ENCODE measurements around the gene RAB44. TPM values are rescaled to one million over a fixed set of nuclear protein-coding genes. Genes with fewer than 3 reads are reported as not detected.

The RAB44 gene
- total RNA-seq, 1 experiment from 2014 or later: 0.11 TPM

DNA sequence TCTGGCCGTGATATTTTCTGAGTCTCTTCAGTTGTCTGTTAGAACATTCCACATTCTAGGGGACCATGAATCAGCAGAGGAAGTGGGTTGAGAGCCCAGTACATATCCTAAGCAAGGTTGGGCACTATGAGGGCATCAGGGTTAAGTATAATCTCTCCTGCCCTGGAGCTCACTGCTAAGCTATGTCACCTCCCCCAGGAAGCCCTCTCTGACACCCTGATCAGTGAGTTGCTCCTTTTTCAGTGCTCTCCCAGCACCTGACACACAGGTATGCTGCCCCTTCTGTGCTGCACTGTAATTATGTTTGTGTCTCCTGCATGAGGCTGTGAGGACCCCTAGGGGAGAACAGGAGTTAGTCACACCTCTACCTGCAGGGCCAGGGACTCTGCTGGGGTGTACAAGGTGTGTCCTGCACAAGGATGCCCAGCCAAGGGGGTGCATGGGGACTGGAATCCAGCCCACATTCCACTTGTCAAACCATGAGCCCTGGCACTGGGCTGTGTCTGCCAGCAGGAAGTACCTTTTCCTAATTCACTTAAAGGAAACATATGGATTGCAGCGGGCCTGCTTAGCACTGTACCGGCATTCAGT, 3.9 kb downstream of the RAB44 start (continued):
- TF ChIP-seq, protein P1, sequence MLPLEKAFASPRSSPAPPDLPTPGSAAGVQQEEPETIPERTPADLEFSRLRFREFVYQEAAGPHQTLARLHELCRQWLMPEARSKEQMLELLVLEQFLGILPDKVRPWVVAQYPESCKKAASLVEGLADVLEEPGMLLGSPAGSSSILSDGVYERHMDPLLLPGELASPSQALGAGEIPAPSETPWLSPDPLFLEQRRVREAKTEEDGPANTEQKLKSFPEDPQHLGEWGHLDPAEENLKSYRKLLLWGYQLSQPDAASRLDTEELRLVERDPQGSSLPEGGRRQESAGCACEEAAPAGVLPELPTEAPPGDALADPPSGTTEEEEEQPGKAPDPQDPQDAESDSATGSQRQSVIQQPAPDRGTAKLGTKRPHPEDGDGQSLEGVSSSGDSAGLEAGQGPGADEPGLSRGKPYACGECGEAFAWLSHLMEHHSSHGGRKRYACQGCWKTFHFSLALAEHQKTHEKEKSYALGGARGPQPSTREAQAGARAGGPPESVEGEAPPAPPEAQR (CRISPR knock-in tag; IDR thresholded peaks at IDR 0.05): no peak
- TF ChIP-seq CREB1 (CRISPR knock-in tag; IDR thresholded peaks at IDR 0.05): no peak
- TF ChIP-seq, protein P2, sequence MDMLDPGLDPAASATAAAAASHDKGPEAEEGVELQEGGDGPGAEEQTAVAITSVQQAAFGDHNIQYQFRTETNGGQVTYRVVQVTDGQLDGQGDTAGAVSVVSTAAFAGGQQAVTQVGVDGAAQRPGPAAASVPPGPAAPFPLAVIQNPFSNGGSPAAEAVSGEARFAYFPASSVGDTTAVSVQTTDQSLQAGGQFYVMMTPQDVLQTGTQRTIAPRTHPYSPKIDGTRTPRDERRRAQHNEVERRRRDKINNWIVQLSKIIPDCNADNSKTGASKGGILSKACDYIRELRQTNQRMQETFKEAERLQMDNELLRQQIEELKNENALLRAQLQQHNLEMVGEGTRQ (CRISPR knock-in tag; IDR thresholded peaks at IDR 0.05): no peak
- TF ChIP-seq, protein P3, sequence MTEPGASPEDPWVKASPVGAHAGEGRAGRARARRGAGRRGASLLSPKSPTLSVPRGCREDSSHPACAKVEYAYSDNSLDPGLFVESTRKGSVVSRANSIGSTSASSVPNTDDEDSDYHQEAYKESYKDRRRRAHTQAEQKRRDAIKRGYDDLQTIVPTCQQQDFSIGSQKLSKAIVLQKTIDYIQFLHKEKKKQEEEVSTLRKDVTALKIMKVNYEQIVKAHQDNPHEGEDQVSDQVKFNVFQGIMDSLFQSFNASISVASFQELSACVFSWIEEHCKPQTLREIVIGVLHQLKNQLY (CRISPR knock-in tag; IDR thresholded peaks at IDR 0.05): no peak
- TF ChIP-seq GTF2I (CRISPR knock-in tag; conservative IDR thresholded peaks at IDR 0.05): no peak
- TF ChIP-seq, protein P4, sequence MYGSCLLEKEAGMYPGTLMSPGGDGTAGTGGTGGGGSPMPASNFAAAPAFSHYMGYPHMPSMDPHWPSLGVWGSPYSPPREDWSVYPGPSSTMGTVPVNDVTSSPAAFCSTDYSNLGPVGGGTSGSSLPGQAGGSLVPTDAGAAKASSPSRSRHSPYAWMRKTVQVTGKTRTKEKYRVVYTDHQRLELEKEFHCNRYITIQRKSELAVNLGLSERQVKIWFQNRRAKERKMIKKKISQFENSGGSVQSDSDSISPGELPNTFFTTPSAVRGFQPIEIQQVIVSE (CRISPR knock-in tag; IDR thresholded peaks at IDR 0.05; ENCODE audit: borderline replicate concordance): no peak
- TF ChIP-seq FOXJ3 (CRISPR knock-in tag; IDR thresholded peaks at IDR 0.05; ENCODE audit: borderline replicate concordance): no peak

DNA sequence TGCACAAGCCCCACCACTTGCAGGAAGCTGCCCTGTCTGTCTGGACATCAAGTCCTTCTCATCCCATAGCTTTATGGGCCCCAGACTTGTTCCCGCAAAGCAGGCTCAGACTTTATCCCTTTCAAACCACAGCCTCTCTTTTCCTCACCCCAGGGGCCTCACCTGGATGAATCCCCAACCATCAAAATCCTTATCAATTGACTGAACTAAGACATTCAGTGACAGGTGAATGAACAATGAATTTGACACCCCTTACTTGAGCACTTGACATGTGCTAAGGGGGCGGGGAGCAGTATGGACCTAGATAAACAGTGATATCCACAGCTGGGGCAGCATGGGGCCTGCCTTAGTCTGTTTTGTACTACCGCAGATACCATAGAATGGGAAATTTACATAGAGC, 5.0 kb downstream of the RAB44 start:
- Mint-ChIP-seq H3K4me1 (no peaks in the 10 kb centered on the region), H3K4me3 (no peak overlapping the region), H3K36me3 (no peaks in the 10 kb centered on the region), H3K9me3 (no peaks in the 10 kb centered on the region), H3K27me3 (ENCODE audit: low read depth) (no peaks in the 10 kb centered on the region), H3K27ac (no peak overlapping the region)
- no peak for DNase-seq (ENCODE audit: low spot score)
- ChIA-PET POLR2A (no interaction called here), CTCF (no interaction called here)
- ATAC-seq: no peak
- TF ChIP-seq NR2C2 (CRISPR knock-in tag; IDR thresholded peaks at IDR 0.05) (no peak), SMAD3 (CRISPR knock-in tag; IDR thresholded peaks at IDR 0.05; ENCODE audit: borderline replicate concordance) (no peak), GRHL2 (CRISPR knock-in tag; IDR thresholded peaks at IDR 0.05; ENCODE audit: insufficient replicate concordance, severe bottlenecking) (no peak), TP53 (CRISPR knock-in tag; IDR thresholded peaks at IDR 0.05) (no peak), ATF1 (CRISPR knock-in tag; IDR thresholded peaks at IDR 0.05) (no peak), FOXJ3 (CRISPR knock-in tag; IDR thresholded peaks at IDR 0.05; ENCODE audit: borderline replicate concordance) (no peak), ZNF232 (CRISPR knock-in tag; IDR thresholded peaks at IDR 0.05) (no peak), GTF2I (CRISPR knock-in tag; conservative IDR thresholded peaks at IDR 0.05) (no peak), IRF2 (CRISPR knock-in tag; IDR thresholded peaks at IDR 0.05; ENCODE audit: borderline replicate concordance, low read depth) (no peak), ZBTB21 (CRISPR knock-in tag; IDR thresholded peaks at IDR 0.05; ENCODE audit: borderline replicate concordance) (no peak), RELA (CRISPR knock-in tag; IDR thresholded peaks at IDR 0.05; ENCODE audit: borderline replicate concordance) (no peak)
- TF ChIP-seq, protein P5, sequence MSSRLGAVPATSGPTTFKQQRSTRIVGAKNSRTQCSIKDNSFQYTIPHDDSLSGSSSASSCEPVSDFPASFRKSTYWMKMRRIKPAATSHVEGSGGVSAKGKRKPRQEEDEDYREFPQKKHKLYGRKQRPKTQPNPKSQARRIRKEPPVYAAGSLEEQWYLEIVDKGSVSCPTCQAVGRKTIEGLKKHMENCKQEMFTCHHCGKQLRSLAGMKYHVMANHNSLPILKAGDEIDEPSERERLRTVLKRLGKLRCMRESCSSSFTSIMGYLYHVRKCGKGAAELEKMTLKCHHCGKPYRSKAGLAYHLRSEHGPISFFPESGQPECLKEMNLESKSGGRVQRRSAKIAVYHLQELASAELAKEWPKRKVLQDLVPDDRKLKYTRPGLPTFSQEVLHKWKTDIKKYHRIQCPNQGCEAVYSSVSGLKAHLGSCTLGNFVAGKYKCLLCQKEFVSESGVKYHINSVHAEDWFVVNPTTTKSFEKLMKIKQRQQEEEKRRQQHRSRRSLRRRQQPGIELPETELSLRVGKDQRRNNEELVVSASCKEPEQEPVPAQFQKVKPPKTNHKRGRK (CRISPR knock-in tag; IDR thresholded peaks at IDR 0.05; ENCODE audit: borderline replicate concordance): no peak
- TF ChIP-seq, protein P6, sequence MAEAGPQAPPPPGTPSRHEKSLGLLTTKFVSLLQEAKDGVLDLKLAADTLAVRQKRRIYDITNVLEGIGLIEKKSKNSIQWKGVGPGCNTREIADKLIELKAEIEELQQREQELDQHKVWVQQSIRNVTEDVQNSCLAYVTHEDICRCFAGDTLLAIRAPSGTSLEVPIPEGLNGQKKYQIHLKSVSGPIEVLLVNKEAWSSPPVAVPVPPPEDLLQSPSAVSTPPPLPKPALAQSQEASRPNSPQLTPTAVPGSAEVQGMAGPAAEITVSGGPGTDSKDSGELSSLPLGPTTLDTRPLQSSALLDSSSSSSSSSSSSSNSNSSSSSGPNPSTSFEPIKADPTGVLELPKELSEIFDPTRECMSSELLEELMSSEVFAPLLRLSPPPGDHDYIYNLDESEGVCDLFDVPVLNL (CRISPR knock-in tag; IDR thresholded peaks at IDR 0.05; ENCODE audit: borderline replicate concordance, low read depth): no peak
- TF ChIP-seq, protein P7, sequence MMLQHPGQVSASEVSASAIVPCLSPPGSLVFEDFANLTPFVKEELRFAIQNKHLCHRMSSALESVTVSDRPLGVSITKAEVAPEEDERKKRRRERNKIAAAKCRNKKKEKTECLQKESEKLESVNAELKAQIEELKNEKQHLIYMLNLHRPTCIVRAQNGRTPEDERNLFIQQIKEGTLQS (CRISPR knock-in tag; conservative IDR thresholded peaks at IDR 0.05): no peak
- TF ChIP-seq, protein P2 (CRISPR knock-in tag; IDR thresholded peaks at IDR 0.05): no peak
- TF ChIP-seq, protein P8, sequence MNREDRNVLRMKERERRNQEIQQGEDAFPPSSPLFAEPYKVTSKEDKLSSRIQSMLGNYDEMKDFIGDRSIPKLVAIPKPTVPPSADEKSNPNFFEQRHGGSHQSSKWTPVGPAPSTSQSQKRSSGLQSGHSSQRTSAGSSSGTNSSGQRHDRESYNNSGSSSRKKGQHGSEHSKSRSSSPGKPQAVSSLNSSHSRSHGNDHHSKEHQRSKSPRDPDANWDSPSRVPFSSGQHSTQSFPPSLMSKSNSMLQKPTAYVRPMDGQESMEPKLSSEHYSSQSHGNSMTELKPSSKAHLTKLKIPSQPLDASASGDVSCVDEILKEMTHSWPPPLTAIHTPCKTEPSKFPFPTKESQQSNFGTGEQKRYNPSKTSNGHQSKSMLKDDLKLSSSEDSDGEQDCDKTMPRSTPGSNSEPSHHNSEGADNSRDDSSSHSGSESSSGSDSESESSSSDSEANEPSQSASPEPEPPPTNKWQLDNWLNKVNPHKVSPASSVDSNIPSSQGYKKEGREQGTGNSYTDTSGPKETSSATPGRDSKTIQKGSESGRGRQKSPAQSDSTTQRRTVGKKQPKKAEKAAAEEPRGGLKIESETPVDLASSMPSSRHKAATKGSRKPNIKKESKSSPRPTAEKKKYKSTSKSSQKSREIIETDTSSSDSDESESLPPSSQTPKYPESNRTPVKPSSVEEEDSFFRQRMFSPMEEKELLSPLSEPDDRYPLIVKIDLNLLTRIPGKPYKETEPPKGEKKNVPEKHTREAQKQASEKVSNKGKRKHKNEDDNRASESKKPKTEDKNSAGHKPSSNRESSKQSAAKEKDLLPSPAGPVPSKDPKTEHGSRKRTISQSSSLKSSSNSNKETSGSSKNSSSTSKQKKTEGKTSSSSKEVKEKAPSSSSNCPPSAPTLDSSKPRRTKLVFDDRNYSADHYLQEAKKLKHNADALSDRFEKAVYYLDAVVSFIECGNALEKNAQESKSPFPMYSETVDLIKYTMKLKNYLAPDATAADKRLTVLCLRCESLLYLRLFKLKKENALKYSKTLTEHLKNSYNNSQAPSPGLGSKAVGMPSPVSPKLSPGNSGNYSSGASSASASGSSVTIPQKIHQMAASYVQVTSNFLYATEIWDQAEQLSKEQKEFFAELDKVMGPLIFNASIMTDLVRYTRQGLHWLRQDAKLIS (CRISPR knock-in tag; IDR thresholded peaks at IDR 0.05; ENCODE audit: borderline replicate concordance): no peak
- TF ChIP-seq, protein P9, sequence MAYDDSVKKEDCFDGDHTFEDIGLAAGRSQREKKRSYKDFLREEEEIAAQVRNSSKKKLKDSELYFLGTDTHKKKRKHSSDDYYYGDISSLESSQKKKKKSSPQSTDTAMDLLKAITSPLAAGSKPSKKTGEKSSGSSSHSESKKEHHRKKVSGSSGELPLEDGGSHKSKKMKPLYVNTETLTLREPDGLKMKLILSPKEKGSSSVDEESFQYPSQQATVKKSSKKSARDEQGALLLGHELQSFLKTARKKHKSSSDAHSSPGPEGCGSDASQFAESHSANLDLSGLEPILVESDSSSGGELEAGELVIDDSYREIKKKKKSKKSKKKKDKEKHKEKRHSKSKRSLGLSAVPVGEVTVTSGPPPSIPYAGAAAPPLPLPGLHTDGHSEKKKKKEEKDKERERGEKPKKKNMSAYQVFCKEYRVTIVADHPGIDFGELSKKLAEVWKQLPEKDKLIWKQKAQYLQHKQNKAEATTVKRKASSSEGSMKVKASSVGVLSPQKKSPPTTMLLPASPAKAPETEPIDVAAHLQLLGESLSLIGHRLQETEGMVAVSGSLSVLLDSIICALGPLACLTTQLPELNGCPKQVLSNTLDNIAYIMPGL (CRISPR knock-in tag; IDR thresholded peaks at IDR 0.05): no peak

All from WTC11 (cell line).